ENCODE results near the gene PSMG3. TPM values are rescaled to one million over a fixed set of nuclear protein-coding genes. Genes with fewer than 3 reads are reported as not detected.
"Not testable (repeated sequence)": the region's sequence is repeated elsewhere in the genome, so short reads cannot be mapped to it uniquely, and the experiment has no call there.

The PSMG3 gene
- total and polyA plus RNA-seq, 2 experiments from 2014 or later: 28.3 to 84.8 TPM

- peaks cover 14% of the 10 kb centered on the region; the same call in 2 of the 3 replicates for H3K36me3 Mint-ChIP-seq (ENCODE audit: low read depth)
- Histone ChIP-seq H3K36me3 (ENCODE audit: insufficient read depth) (no peaks in the 10 kb centered on the region), H3K4me3 (no peak overlapping the region), H3K9me2 (ENCODE audit: insufficient read depth) (no peaks in the 10 kb centered on the region), H3F3A (replicated peaks; ENCODE audit: low read depth) (no peaks in the 10 kb centered on the region), H4K20me1 (replicated peaks; ENCODE audit: insufficient read depth) (no peaks in the 10 kb centered on the region), H3K4me2 (no peak overlapping the region), H3K27me3 (ENCODE audit: insufficient read depth) (no peaks in the 10 kb centered on the region), H3K4me1 (ENCODE audit: insufficient read depth) (peaks cover 8% of the 10 kb centered on the region), H3K27ac (ENCODE audit: low read depth) (no peak overlapping the region), H3K79me2 (replicated peaks; ENCODE audit: insufficient read depth) (no peaks in the 10 kb centered on the region), H2AFZ (no peak overlapping the region)
- H3K4me1 Mint-ChIP-seq: peaks cover 12% of the 10 kb centered on the region
- H3K9me3 Mint-ChIP-seq: peaks cover 15% of the 10 kb centered on the region
- no peak overlapping the region for H3K27ac Mint-ChIP-seq
- peaks cover 12% of the 10 kb centered on the region for H3K27me3 Mint-ChIP-seq (ENCODE audit: insufficient read depth, low read depth, poor library complexity)
- TF ChIP-seq CREB1 (CRISPR knock-in tag; IDR thresholded peaks at IDR 0.05; ENCODE audit: low read depth) (no peak), POLR2AphosphoS5 (IDR thresholded peaks at IDR 0.05; ENCODE audit: low read depth) (no peak), JUNB (IDR thresholded peaks at IDR 0.05; ENCODE audit: unreplicated experiment) (no peak), EZH2phosphoT487 (IDR thresholded peaks at IDR 0.05; ENCODE audit: unreplicated experiment) (no peak), NANOG (IDR thresholded peaks at IDR 0.05; ENCODE audit: borderline replicate concordance) (no peak)
- TF ChIP-seq, protein P1, sequence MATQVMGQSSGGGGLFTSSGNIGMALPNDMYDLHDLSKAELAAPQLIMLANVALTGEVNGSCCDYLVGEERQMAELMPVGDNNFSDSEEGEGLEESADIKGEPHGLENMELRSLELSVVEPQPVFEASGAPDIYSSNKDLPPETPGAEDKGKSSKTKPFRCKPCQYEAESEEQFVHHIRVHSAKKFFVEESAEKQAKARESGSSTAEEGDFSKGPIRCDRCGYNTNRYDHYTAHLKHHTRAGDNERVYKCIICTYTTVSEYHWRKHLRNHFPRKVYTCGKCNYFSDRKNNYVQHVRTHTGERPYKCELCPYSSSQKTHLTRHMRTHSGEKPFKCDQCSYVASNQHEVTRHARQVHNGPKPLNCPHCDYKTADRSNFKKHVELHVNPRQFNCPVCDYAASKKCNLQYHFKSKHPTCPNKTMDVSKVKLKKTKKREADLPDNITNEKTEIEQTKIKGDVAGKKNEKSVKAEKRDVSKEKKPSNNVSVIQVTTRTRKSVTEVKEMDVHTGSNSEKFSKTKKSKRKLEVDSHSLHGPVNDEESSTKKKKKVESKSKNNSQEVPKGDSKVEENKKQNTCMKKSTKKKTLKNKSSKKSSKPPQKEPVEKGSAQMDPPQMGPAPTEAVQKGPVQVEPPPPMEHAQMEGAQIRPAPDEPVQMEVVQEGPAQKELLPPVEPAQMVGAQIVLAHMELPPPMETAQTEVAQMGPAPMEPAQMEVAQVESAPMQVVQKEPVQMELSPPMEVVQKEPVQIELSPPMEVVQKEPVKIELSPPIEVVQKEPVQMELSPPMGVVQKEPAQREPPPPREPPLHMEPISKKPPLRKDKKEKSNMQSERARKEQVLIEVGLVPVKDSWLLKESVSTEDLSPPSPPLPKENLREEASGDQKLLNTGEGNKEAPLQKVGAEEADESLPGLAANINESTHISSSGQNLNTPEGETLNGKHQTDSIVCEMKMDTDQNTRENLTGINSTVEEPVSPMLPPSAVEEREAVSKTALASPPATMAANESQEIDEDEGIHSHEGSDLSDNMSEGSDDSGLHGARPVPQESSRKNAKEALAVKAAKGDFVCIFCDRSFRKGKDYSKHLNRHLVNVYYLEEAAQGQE (IDR thresholded peaks at IDR 0.05; ENCODE audit: unreplicated experiment): no peak
- ATAC-seq (no peak), DNase-seq (ENCODE audit: low spot score) (no peak)
- no peak overlapping the region for H3K4me3 Mint-ChIP-seq
These were observed 14.9 kb upstream of the PSMG3 start for GRCh38 chr7:1584700-1585099.

- not testable (repeated sequence) for H3K9me2 ChIP-seq (ENCODE audit: insufficient read depth); H3K9me3 Mint-ChIP-seq; H3K27ac Mint-ChIP-seq; ATAC-seq; H3K4me3 ChIP-seq; H4K20me1 ChIP-seq (replicated peaks; ENCODE audit: insufficient read depth); H3K79me2 ChIP-seq (replicated peaks; ENCODE audit: insufficient read depth); H3K27ac ChIP-seq (ENCODE audit: low read depth); DNase-seq (ENCODE audit: low spot score); H2AFZ ChIP-seq; H3K4me3 Mint-ChIP-seq; H3K27me3 ChIP-seq (ENCODE audit: insufficient read depth); H3K36me3 ChIP-seq (ENCODE audit: insufficient read depth); H3F3A ChIP-seq (replicated peaks; ENCODE audit: low read depth); H3K4me2 ChIP-seq
- peaks cover 17% of the 10 kb centered on the region for H3K4me1 ChIP-seq (ENCODE audit: insufficient read depth)
- Mint-ChIP-seq H3K36me3 (ENCODE audit: low read depth) (peaks cover 12% of the 10 kb centered on the region), H3K27me3 (ENCODE audit: insufficient read depth, low read depth, poor library complexity) (peaks cover 17% of the 10 kb centered on the region), H3K4me1 (peaks cover 20% of the 10 kb centered on the region)
These were observed 13.6 kb upstream of the PSMG3 start for GRCh38 chr7:1583241-1583930.
